ENCODE data around the gene CSTB. TPM values are rescaled to one million over a fixed set of nuclear protein-coding genes. Genes with fewer than 3 reads are reported as not detected.

The CSTB gene
- total and polyA plus RNA-seq, 2 of the 8 experiments (the other 6 are each of a cell fraction or from before 2014, with no cell fraction given) = 53.8 to 64.1 TPM

GRCh38 chr21:43815991-43816390 is 39.9 kb upstream of the CSTB start:
- H3K4me1 ChIP-seq (replicated peaks in 1 of 4; ENCODE audit: control insufficient read depth in 3 of 4, insufficient read depth in 4 of 4, low read length in 3 of 4) = peaks cover 0 to 13% (median 11%) of the 10 kb centered on the region in 4 experiments; a peak in 6 of 7 replicates
- peak overlapping the region; percentile 29; the same call in 1 of the 2 replicates for H2BK12ac ChIP-seq (ENCODE audit: low read depth, low read length)
- H3K56ac ChIP-seq (replicated peaks; ENCODE audit: insufficient read length, low read depth, low read length) = no peak overlapping the region
- H2BK15ac ChIP-seq (ENCODE audit: low read length) = no peak overlapping the region
- POLR2A ChIA-PET (ENCODE audit: partially characterized antibody) = interaction anchor here (0.7 to 0.9 kb wide), 2 partner anchors 9 to 12 kb away, joined by 3 to 4 read pairs; no protein-coding TSS in a partner anchor
- no peak overlapping the region for H3K4me2 ChIP-seq (ENCODE audit: insufficient read depth in 1 of 2, low read depth in 2 of 2, low read length in 2 of 2)
- no peak overlapping the region for H4K8ac ChIP-seq (ENCODE audit: extremely low read depth, insufficient read depth, low read length)
- WGBS, 2 experiments (ENCODE audit: extremely low coverage in 1 of 2, insufficient coverage in 1 of 2, insufficient read length in 1 of 2, insufficient replicate concordance in 2 of 2, low coverage in 1 of 2, low lambda C conversion rate in 2 of 2, missing lambda C conversion rate in 1 of 2) = 90% methylated on average over 14 of the region's 15 CpGs; no CpG with 5 or more reads in 1 of the 2 experiments
- no peak for TF ChIP-seq EZH2 (IDR thresholded peaks at IDR 0.05; ENCODE audit: low read depth, low read length, severe bottlenecking)
- TF ChIP-seq HDAC6 (IDR thresholded peaks at IDR 0.05; ENCODE audit: low read depth, low read length) = no peak
- no peak for TF ChIP-seq CREB1 (IDR thresholded peaks at IDR 0.05)
- TF ChIP-seq GTF2F1 (IDR thresholded peaks at IDR 0.05; ENCODE audit: borderline replicate concordance, low read depth, low read length) = no peak
- TF ChIP-seq CBX5 (IDR thresholded peaks at IDR 0.05; ENCODE audit: low read depth, low read length) = no peak
- TF ChIP-seq TEAD4 (IDR thresholded peaks at IDR 0.05; ENCODE audit: low read depth, low read length) = no peak
- no peak for TF ChIP-seq NANOG (IDR thresholded peaks at IDR 0.05; ENCODE audit: insufficient read depth, low read depth, low read length, poor library complexity, severe bottlenecking)
- TF ChIP-seq RNF2 (IDR thresholded peaks at IDR 0.05; ENCODE audit: borderline replicate concordance, low read depth, low read length, missing control alignments, poor library complexity, severe bottlenecking) = no peak
- TF ChIP-seq, protein P1, sequence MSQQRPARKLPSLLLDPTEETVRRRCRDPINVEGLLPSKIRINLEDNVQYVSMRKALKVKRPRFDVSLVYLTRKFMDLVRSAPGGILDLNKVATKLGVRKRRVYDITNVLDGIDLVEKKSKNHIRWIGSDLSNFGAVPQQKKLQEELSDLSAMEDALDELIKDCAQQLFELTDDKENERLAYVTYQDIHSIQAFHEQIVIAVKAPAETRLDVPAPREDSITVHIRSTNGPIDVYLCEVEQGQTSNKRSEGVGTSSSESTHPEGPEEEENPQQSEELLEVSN (IDR thresholded peaks at IDR 0.05) = no peak
- no peak for TF ChIP-seq PHF8 (conservative IDR thresholded peaks at IDR 0.05; ENCODE audit: low read depth, low read length)
- FAIRE-seq (no peak), DNase-seq (ENCODE audit: low read depth in 1 of 2, low spot score in 2 of 2) (no peak)
- peaks cover 1 to 2% of the 10 kb centered on the region in 2 experiments for H4K20me1 ChIP-seq (replicated peaks in 1 of 2; ENCODE audit: control insufficient read depth in 1 of 2, insufficient read depth in 2 of 2, low read length in 2 of 2)
- no peaks in the 10 kb centered on the region for H3K79me2 ChIP-seq (ENCODE audit: control insufficient read depth in 1 of 2, insufficient read depth in 2 of 2, low read length in 2 of 2)
- no peaks in the 10 kb centered on the region for H3K36me3 ChIP-seq (ENCODE audit: control insufficient read depth in 2 of 4, insufficient read depth in 4 of 4, low read length in 3 of 4)
- CTCF ChIA-PET (ENCODE audit: partially characterized antibody) = interaction anchor here (0.7 to 4.1 kb wide), 13 partner anchors 11 to 169 kb away, joined by 3 to 42 read pairs (median 3); no protein-coding TSS in a partner anchor
- peak overlapping the region; percentile 48; the same call in 1 of the 2 replicates for H2BK5ac ChIP-seq (ENCODE audit: low read depth, low read length)
- no peak overlapping the region for H3K14ac ChIP-seq (ENCODE audit: insufficient read length)
- peak overlapping the region; percentile 65 for H4K91ac ChIP-seq (replicated peaks; ENCODE audit: insufficient read length, low read length)
- no peak overlapping the region for H3K4ac ChIP-seq (replicated peaks; ENCODE audit: insufficient read length, low read depth, low read length)
- peaks cover 0 to 6% of the 10 kb centered on the region in 2 experiments; a peak in 1 of 4 replicates for H3K9me3 ChIP-seq (ENCODE audit: insufficient read depth in 2 of 2, low read depth in 1 of 2, low read length in 1 of 2)
- no peak overlapping the region for H3K27ac ChIP-seq (ENCODE audit: low read depth, low read length)
- H3K18ac ChIP-seq (ENCODE audit: extremely low read depth, low read length) = no peak overlapping the region
- no peak overlapping the region for H2AFZ ChIP-seq (ENCODE audit: low read length)
- H3K79me1 ChIP-seq (ENCODE audit: low read depth, low read length) = no peaks in the 10 kb centered on the region
- no peaks in the 10 kb centered on the region for H3K27me3 ChIP-seq (replicated peaks in 1 of 4; ENCODE audit: control insufficient read depth in 3 of 4, extremely low read depth in 1 of 4, insufficient read depth in 3 of 4, low read length in 3 of 4)
- H3K4me3 ChIP-seq (ENCODE audit: extremely low read depth in 1 of 4, insufficient read depth in 2 of 4, low read depth in 3 of 4, low read length in 4 of 4) = no peak overlapping the region
- H3K23ac ChIP-seq (ENCODE audit: insufficient read length) = no peak overlapping the region
- H2BK20ac ChIP-seq (ENCODE audit: low read length) = 0 out of 2 replicates have a peak overlapping the region, but pooled peaks have one; percentile 32
- H2AK5ac ChIP-seq (ENCODE audit: low read depth, low read length) = no peak overlapping the region
- no peak overlapping the region for H3K9ac ChIP-seq (replicated peaks in 1 of 4; ENCODE audit: extremely low read depth in 1 of 4, low read depth in 3 of 4, low read length in 3 of 4)
- H3K23me2 ChIP-seq (ENCODE audit: low read depth, low read length) = peaks cover 2% of the 10 kb centered on the region; the same call in 1 of the 2 replicates
- no peak overlapping the region for H2BK120ac ChIP-seq (replicated peaks; ENCODE audit: low read depth, low read length)
- no peak overlapping the region for H4K5ac ChIP-seq (ENCODE audit: insufficient read length, low read depth, low read length)
